ENCODE data around the gene MED27. TPM values are rescaled to one million over a fixed set of nuclear protein-coding genes. Genes with fewer than 3 reads are reported as not detected.

Gene MED27
- total and polyA plus RNA-seq, 9 of the 15 experiments (the other 6 are each of a cell fraction or from before 2014, with no cell fraction given) = 24.4 to 91.0 (median 36.1) TPM

DNA sequence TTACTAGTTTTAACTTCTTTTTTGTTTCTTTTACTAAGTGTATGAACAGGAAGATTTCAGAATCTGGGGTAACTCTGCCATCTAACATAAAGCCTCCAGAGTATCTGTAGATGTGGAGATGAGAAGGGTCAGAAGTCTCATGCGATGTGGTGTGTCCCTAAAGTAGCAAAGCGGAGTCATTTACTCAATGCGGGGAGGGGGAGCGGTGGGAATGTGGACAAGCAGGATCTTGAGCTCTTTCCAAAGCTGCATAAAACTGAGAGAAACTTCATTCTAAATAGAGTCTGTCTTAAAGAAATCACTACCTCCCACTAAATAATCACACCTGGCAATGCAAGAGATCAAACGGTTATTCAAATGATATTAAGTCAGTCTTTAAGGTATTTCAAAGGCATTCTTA is 92.4 kb downstream of the MED27 start:
- ATAC-seq (no peak), DNase-seq (ENCODE audit: extremely low read depth in 1 of 4, low spot score in 3 of 4) (no peak), FAIRE-seq (no peak)
- no peak overlapping the region for H3K4me3 ChIP-seq
- H2AFZ ChIP-seq (ENCODE audit: low read depth, low read length) = no peak overlapping the region
- no peaks in the 10 kb centered on the region for H3K27me3 ChIP-seq (ENCODE audit: control insufficient read depth in 2 of 2, insufficient read depth in 2 of 2, low read length in 2 of 2)
- no peaks in the 10 kb centered on the region for H3K79me2 ChIP-seq (ENCODE audit: control insufficient read depth, insufficient read depth, low read length)
- H3K9ac ChIP-seq (ENCODE audit: insufficient read depth in 1 of 2, low read depth in 2 of 2, low read length in 2 of 2) = no peak overlapping the region
- H3K9me1 ChIP-seq (ENCODE audit: control insufficient read depth, insufficient read depth, low read length) = no peaks in the 10 kb centered on the region
- H3K4me2 ChIP-seq (ENCODE audit: insufficient read depth, low read length) = no peak overlapping the region
- peaks cover 0 to under 1% of the 10 kb centered on the region in 2 experiments; a peak in 1 of 5 replicates for H3K4me1 ChIP-seq (replicated peaks in 1 of 2; ENCODE audit: control insufficient read depth in 2 of 2, insufficient read depth in 2 of 2, low read length in 2 of 2)
- no TSS peak for BruUV-seq (replicated peaks)
- H4K20me1 ChIP-seq (replicated peaks; ENCODE audit: control insufficient read depth, insufficient read depth, low read length) = no peaks in the 10 kb centered on the region
- TF ChIP-seq ZBED1 (IDR thresholded peaks at IDR 0.05) (no peak), HNRNPK (IDR thresholded peaks at IDR 0.05; ENCODE audit: low read depth, low read length, poor library complexity, severe bottlenecking) (no peak), ESRRB (CRISPR knock-in tag; IDR thresholded peaks at IDR 0.05; ENCODE audit: borderline replicate concordance) (no peak), DMBX1 (CRISPR knock-in tag; IDR thresholded peaks at IDR 0.05; ENCODE audit: borderline replicate concordance) (no peak), MED1 (CRISPR knock-in tag; IDR thresholded peaks at IDR 0.05; ENCODE audit: borderline replicate concordance) (no peak), SMARCA5 (IDR thresholded peaks at IDR 0.05) (no peak), ZNF507 (tag; conservative IDR thresholded peaks at IDR 0.05) (no peak), KDM2B (CRISPR knock-in tag; IDR thresholded peaks at IDR 0.05) (no peak), ARID3A (IDR thresholded peaks at IDR 0.05; ENCODE audit: borderline replicate concordance, low read depth, low read length) (no peak), SMAD2 (IDR thresholded peaks at IDR 0.05; ENCODE audit: low read depth, low read length) (no peak), HDAC8 (tag; IDR thresholded peaks at IDR 0.05) (no peak), THRB (CRISPR knock-in tag; conservative IDR thresholded peaks at IDR 0.05) (no peak), ZBTB43 (CRISPR knock-in tag; IDR thresholded peaks at IDR 0.05) (no peak), FOXJ3 (CRISPR knock-in tag; IDR thresholded peaks at IDR 0.05) (no peak), PURB (CRISPR knock-in tag; IDR thresholded peaks at IDR 0.05; ENCODE audit: low read depth) (no peak), HNRNPL (IDR thresholded peaks at IDR 0.05; ENCODE audit: low read depth, low read length) (no peak)
- TF ChIP-seq, protein P1, sequence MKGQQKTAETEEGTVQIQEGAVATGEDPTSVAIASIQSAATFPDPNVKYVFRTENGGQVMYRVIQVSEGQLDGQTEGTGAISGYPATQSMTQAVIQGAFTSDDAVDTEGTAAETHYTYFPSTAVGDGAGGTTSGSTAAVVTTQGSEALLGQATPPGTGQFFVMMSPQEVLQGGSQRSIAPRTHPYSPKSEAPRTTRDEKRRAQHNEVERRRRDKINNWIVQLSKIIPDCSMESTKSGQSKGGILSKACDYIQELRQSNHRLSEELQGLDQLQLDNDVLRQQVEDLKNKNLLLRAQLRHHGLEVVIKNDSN (CRISPR knock-in tag; IDR thresholded peaks at IDR 0.05) = no peak
- WGBS (ENCODE audit: insufficient coverage, low coverage, missing lambda C conversion rate) = 94% methylated on average over 5 of the region's 5 CpGs
- ChIA-PET POLR2A (interaction anchor here (1.0 kb wide), 1 partner anchor 9 kb away, joined by 3 read pairs; no protein-coding TSS in a partner anchor), CTCF (ENCODE audit: low intra/inter-chr PET ratio) (no interaction called here)
- no peaks in the 10 kb centered on the region for H3K36me3 ChIP-seq (ENCODE audit: control insufficient read depth, insufficient read depth, low read length)
- no peak overlapping the region for H3K27ac ChIP-seq (ENCODE audit: extremely low read depth, low read depth, low read length)
- in situ Hi-C loops (cut with MboI) (no loop called here), intact Hi-C loops (cut with micrococcal nuclease) (no loop called here)
- H3K9me3 ChIP-seq (replicated peaks; ENCODE audit: control insufficient read depth, insufficient read depth, low read depth, low read length) = no peaks in the 10 kb centered on the region

Measured in K562 (cell line).